ENCODE results near the gene ADAM10. TPM values are rescaled to one million over a fixed set of nuclear protein-coding genes. Genes with fewer than 3 reads are reported as not detected.

The ADAM10 gene
- total RNA-seq, 1 donor from 2014 or later = 140 TPM

DNA sequence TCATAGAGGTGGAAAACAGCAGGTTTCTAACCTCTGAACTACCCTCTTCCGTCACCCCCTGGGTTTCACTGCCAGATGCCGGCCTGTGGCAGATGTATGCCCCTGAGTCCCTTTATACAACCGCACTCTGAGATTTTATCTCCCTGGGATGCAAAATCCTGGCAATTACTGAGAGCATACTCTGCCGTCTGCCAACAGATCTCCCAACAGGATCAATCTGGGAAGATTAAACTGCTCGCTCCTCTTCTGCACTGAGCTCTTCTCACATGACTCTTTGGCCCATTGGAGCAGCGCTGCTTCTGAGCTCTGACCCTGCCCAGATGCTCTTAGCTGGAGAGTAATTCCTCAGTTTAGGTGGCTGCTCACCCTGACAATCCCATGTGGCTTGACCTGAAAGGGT, 184.5 kb downstream of the ADAM10 start:
- no peak for DNase-seq

GRCh38 chr15:58562135-58562534, 187.4 kb downstream of the ADAM10 start:
- peaks cover 2% of the 10 kb centered on the region for H3K27me3 Mint-ChIP-seq (ENCODE audit: unreplicated experiment)

More for the DNA sequence above, 184.5 kb downstream of the ADAM10 start:
- peaks cover 2% of the 10 kb centered on the region for H3K27me3 Mint-ChIP-seq (ENCODE audit: unreplicated experiment)
- no peak overlapping the region for H3K27ac Mint-ChIP-seq (ENCODE audit: unreplicated experiment)
- no peaks in the 10 kb centered on the region for H3K36me3 Mint-ChIP-seq (ENCODE audit: unreplicated experiment)
- H3K4me3 Mint-ChIP-seq (ENCODE audit: unreplicated experiment) = peak overlapping the region; percentile 59
- peaks cover 10% of the 10 kb centered on the region for H3K9me3 Mint-ChIP-seq (ENCODE audit: unreplicated experiment)
- H3K4me1 Mint-ChIP-seq (ENCODE audit: low read depth, unreplicated experiment) = peaks cover 37% of the 10 kb centered on the region
- TF ChIP-seq, protein P1, sequence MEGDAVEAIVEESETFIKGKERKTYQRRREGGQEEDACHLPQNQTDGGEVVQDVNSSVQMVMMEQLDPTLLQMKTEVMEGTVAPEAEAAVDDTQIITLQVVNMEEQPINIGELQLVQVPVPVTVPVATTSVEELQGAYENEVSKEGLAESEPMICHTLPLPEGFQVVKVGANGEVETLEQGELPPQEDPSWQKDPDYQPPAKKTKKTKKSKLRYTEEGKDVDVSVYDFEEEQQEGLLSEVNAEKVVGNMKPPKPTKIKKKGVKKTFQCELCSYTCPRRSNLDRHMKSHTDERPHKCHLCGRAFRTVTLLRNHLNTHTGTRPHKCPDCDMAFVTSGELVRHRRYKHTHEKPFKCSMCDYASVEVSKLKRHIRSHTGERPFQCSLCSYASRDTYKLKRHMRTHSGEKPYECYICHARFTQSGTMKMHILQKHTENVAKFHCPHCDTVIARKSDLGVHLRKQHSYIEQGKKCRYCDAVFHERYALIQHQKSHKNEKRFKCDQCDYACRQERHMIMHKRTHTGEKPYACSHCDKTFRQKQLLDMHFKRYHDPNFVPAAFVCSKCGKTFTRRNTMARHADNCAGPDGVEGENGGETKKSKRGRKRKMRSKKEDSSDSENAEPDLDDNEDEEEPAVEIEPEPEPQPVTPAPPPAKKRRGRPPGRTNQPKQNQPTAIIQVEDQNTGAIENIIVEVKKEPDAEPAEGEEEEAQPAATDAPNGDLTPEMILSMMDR (IDR thresholded peaks at IDR 0.05; ENCODE audit: partially characterized antibody, unreplicated experiment) = no peak

DNA sequence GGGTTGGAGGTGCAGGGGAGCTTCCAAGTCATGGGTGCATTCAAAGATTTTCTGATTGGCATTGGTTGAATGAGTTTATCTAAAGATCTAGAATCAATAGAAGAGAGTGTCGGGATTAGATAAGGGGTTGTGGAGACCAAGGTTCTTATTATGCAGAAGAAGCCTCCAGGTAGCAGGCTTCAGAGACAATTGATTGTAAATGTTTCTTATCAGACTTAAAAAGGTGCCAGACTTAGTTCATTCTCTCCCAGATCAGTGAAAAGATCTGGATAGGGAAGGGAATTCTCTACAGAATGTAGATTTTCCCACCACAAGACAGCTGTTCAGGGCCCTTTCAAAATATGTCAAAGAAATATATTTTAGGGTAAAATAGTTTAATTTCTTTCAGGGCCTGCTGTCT, 188.2 kb downstream of the ADAM10 start:
- Mint-ChIP-seq H3K27ac (ENCODE audit: unreplicated experiment) (no peak overlapping the region), H3K27me3 (ENCODE audit: unreplicated experiment) (peaks cover 2% of the 10 kb centered on the region), H3K36me3 (ENCODE audit: unreplicated experiment) (no peaks in the 10 kb centered on the region), H3K4me3 (ENCODE audit: unreplicated experiment) (no peak overlapping the region), H3K4me1 (ENCODE audit: low read depth, unreplicated experiment) (peaks cover 38% of the 10 kb centered on the region), H3K9me3 (ENCODE audit: unreplicated experiment) (peaks cover 10% of the 10 kb centered on the region)
- TF ChIP-seq, protein P1 (IDR thresholded peaks at IDR 0.05; ENCODE audit: partially characterized antibody, unreplicated experiment) = no peak
- DNase-seq = no peak

More at GRCh38 chr15:58562135-58562534, 187.4 kb downstream of the ADAM10 start:
- H3K36me3 Mint-ChIP-seq (ENCODE audit: unreplicated experiment) = no peaks in the 10 kb centered on the region
- TF ChIP-seq, protein P1 (IDR thresholded peaks at IDR 0.05; ENCODE audit: partially characterized antibody, unreplicated experiment) = no peak
- H3K9me3 Mint-ChIP-seq (ENCODE audit: unreplicated experiment) = peaks cover 10% of the 10 kb centered on the region
- peak overlapping the region; percentile 65 for H3K27ac Mint-ChIP-seq (ENCODE audit: unreplicated experiment)
- peak overlapping the region; percentile 36 for H3K4me3 Mint-ChIP-seq (ENCODE audit: unreplicated experiment)
- H3K4me1 Mint-ChIP-seq (ENCODE audit: low read depth, unreplicated experiment) = peaks cover 37% of the 10 kb centered on the region
- DNase-seq = no peak

DNA sequence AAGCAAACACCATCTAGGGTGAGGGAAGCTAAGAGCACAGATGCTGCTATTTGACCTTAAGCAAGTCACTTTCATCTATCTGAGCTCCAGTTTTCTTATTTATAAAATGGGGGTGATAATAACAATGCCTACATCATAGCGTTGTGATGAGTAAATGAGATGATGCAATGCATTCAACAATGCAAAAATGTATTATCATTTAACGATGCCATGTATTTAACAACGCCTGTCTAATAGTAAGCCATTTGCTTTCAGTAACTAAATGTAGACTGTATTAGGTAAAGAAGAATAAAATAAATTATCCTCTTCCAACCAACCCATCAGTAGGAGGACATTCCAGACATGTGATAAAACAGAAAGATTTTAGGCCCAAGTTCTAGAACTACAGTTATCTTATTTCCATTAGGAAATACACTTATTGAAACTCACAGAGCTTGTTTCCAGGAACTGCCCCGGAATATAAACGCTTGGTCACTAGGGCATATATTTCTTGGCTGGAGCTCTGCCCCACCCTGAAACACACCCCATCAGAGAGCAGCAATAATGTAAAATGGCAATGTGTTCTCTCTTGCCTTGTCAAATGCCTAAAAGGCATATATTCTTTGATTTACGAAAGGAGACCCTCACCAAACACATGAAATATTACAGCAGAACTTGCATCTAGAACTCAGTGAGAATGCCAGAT, 189.5 kb downstream of the ADAM10 start:
- Mint-ChIP-seq H3K27ac (ENCODE audit: unreplicated experiment) (no peak overlapping the region), H3K36me3 (ENCODE audit: unreplicated experiment) (no peaks in the 10 kb centered on the region), H3K9me3 (ENCODE audit: unreplicated experiment) (peaks cover 13% of the 10 kb centered on the region), H3K4me3 (ENCODE audit: unreplicated experiment) (no peak overlapping the region), H3K4me1 (ENCODE audit: low read depth, unreplicated experiment) (peaks cover 40% of the 10 kb centered on the region), H3K27me3 (ENCODE audit: unreplicated experiment) (peaks cover 2% of the 10 kb centered on the region)
- TF ChIP-seq, protein P1 (IDR thresholded peaks at IDR 0.05; ENCODE audit: partially characterized antibody, unreplicated experiment) = no peak
- DNase-seq = no peak

GRCh38 chr15:58558777-58559176, 190.7 kb downstream of the ADAM10 start:
- Mint-ChIP-seq H3K4me3 (ENCODE audit: unreplicated experiment) (no peak overlapping the region), H3K36me3 (ENCODE audit: unreplicated experiment) (no peaks in the 10 kb centered on the region), H3K9me3 (ENCODE audit: unreplicated experiment) (peaks cover 8% of the 10 kb centered on the region), H3K27me3 (ENCODE audit: unreplicated experiment) (peaks cover 3% of the 10 kb centered on the region), H3K27ac (ENCODE audit: unreplicated experiment) (no peak overlapping the region), H3K4me1 (ENCODE audit: low read depth, unreplicated experiment) (peaks cover 41% of the 10 kb centered on the region)
- no peak for DNase-seq
- TF ChIP-seq, protein P1 (IDR thresholded peaks at IDR 0.05; ENCODE audit: partially characterized antibody, unreplicated experiment) = no peak
